ENCODE data around the gene GLYR1.

The GLYR1 gene

GRCh38 chr16:4891886-4892216, 44.8 kb upstream of the GLYR1 start:
- TF ChIP-seq, protein P1, sequence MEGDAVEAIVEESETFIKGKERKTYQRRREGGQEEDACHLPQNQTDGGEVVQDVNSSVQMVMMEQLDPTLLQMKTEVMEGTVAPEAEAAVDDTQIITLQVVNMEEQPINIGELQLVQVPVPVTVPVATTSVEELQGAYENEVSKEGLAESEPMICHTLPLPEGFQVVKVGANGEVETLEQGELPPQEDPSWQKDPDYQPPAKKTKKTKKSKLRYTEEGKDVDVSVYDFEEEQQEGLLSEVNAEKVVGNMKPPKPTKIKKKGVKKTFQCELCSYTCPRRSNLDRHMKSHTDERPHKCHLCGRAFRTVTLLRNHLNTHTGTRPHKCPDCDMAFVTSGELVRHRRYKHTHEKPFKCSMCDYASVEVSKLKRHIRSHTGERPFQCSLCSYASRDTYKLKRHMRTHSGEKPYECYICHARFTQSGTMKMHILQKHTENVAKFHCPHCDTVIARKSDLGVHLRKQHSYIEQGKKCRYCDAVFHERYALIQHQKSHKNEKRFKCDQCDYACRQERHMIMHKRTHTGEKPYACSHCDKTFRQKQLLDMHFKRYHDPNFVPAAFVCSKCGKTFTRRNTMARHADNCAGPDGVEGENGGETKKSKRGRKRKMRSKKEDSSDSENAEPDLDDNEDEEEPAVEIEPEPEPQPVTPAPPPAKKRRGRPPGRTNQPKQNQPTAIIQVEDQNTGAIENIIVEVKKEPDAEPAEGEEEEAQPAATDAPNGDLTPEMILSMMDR (IDR thresholded peaks at IDR 0.05; ENCODE audit: control extremely low read depth, extremely low read depth, low read depth, missing control alignments): no peak
- ChIA-PET POLR2A (no interaction called here), CTCF (interaction anchor here (1.1 kb wide), 1 partner anchor 8 kb away, joined by 3 read pairs; no protein-coding TSS in a partner anchor)
- no peak for DNase-seq (ENCODE audit: extremely low spot score)

- no peak for DNase-seq (ENCODE audit: extremely low spot score)
- ChIA-PET CTCF (no interaction called here), POLR2A (no interaction called here)
- TF ChIP-seq, protein P1 (IDR thresholded peaks at IDR 0.05; ENCODE audit: control extremely low read depth, extremely low read depth, low read depth, missing control alignments): no peak
These were observed 44.2 kb upstream of the GLYR1 start for GRCh38 chr16:4891097-4891885.

GRCh38 chr16:4890686-4891085, 43.6 kb upstream of the GLYR1 start:
- TF ChIP-seq, protein P1 (IDR thresholded peaks at IDR 0.05; ENCODE audit: control extremely low read depth, extremely low read depth, low read depth, missing control alignments): no peak
- POLR2A ChIA-PET: no interaction called here
- no peak for DNase-seq (ENCODE audit: extremely low spot score)
- CTCF ChIA-PET: no interaction called here

DNA sequence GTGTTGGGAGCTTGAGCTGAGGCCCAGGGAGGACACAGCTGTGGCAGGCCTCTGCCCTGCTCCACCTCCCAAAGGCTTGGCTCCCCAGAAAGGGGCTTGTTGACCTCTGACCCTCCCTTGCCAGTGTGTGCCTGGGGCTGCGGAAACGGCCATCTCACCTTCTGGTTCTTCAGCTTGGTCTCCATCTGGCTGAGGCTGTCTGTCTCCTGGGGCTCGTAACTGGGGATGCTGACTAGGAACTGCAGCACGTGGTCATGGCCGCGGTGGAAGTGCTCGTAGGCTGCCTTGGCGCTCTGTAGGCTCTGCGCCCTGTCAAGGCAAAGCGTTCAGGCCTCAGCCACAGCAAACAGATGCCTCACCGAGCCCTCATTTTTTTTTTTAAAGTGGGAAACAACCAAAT, 42.9 kb upstream of the GLYR1 start:
- DNase-seq (ENCODE audit: extremely low spot score): no peak
- ChIA-PET CTCF (no interaction called here), POLR2A (no interaction called here)
- TF ChIP-seq, protein P1 (IDR thresholded peaks at IDR 0.05; ENCODE audit: control extremely low read depth, extremely low read depth, low read depth, missing control alignments): no peak

GRCh38 chr16:4888428-4889135, 41.5 kb upstream of the GLYR1 start:
- DNase-seq (ENCODE audit: extremely low spot score): no peak
- POLR2A ChIA-PET: no interaction called here
- TF ChIP-seq, protein P1 (IDR thresholded peaks at IDR 0.05; ENCODE audit: control extremely low read depth, extremely low read depth, low read depth, missing control alignments): no peak
- CTCF ChIA-PET: interaction anchor here (1.3 kb wide), 1 partner anchor 12 kb away, joined by 5 read pairs; no protein-coding TSS in a partner anchor

DNA sequence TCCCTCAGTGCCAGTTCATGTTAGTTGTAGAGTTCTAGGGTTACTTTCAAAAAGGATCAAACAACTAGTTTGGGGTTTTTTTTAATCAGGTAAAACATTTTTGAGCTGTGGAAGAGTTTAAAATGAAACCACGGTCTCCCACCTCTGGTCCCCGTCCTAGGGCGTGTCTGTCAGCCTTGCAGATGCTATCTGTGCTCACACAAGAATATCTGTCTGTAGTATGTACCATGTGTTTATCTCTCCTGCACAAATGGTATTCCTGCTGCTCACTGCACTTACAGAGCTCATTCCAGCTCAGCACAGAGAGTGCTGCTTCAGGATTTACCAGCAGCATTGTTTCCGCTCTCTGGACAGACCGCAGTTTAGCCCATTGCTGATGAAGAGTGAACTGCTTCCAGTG, 39.1 kb upstream of the GLYR1 start:
- ChIA-PET CTCF (interaction anchor here (1.4 kb wide), 1 partner anchor 22 kb away, joined by 3 read pairs; no protein-coding TSS in a partner anchor), POLR2A (no interaction called here)
- TF ChIP-seq, protein P1 (IDR thresholded peaks at IDR 0.05; ENCODE audit: control extremely low read depth, extremely low read depth, low read depth, missing control alignments): no peak
- DNase-seq (ENCODE audit: extremely low spot score): no peak
